Hepatocyte (in vitro differentiated cells): ENCODE measurements around the gene HLA-DRB5. TPM values are rescaled to one million over a fixed set of nuclear protein-coding genes. Genes with fewer than 3 reads are reported as not detected.
"Not testable (repeated sequence)": the region's sequence is repeated elsewhere in the genome, so short reads cannot be mapped to it uniquely, and the experiment has no call there.

Source experiments
- DNase-seq: peaks from one replicate; pipeline ENCODE4 v3.0.0-alpha.2; 2016; ENCODE audit warnings: low spot score
- H2AFZ ChIP-seq: fragments of 200-600 bp; sonication (generic); 2 replicates; pipeline ENCODE4 v1.6.0; 2016; ENCODE audit warnings: antibody characterized with exemption, mild to moderate bottlenecking
- H3K27ac ChIP-seq: fragments of 200-600 bp; sonication (generic); 2 replicates; pipeline ENCODE4 v1.5.1; 2016; ENCODE audit warnings: mild to moderate bottlenecking
- H3K27me3 ChIP-seq: fragments of 200-600 bp; sonication (generic); 2 replicates; pipeline ENCODE4 v1.6.1; 2016
- H3K36me3 ChIP-seq: fragments of 200-600 bp; sonication (generic); replicated peaks from 2 replicates; pipeline ENCODE4 v1.5.1; 2016; ENCODE audit warnings: low read depth; ENCODE audit not compliant: insufficient read depth
- H3K4me1 ChIP-seq: fragments of 200-600 bp; sonication (generic); 2 replicates; pipeline ENCODE4 v1.5.1; 2016; ENCODE audit warnings: mild to moderate bottlenecking, moderate library complexity; ENCODE audit not compliant: insufficient read depth
- H3K4me2 ChIP-seq: fragments of 200-600 bp; sonication (generic); 2 replicates; pipeline ENCODE4 v1.6.0; 2016
- H3K4me3 ChIP-seq: fragments of 200-600 bp; sonication (generic); 2 replicates; pipeline ENCODE4 v1.5.1; 2016; ENCODE audit warnings: mild to moderate bottlenecking
- H3K79me2 ChIP-seq: fragments of 200-600 bp; sonication (generic); 2 replicates; pipeline ENCODE4 v1.6.0; 2017; ENCODE audit warnings: mild to moderate bottlenecking
- H3K9me2 ChIP-seq: fragments of 200-600 bp; sonication (generic); replicated peaks from 2 replicates; pipeline ENCODE4 v1.6.0; 2017; ENCODE audit warnings: mild to moderate bottlenecking; ENCODE audit not compliant: insufficient read depth
- H3K9me3 ChIP-seq: fragments of 200-600 bp; sonication (generic); 2 replicates; pipeline ENCODE4 v1.5.1; 2016; ENCODE audit warnings: low read depth, mild to moderate bottlenecking
- H4K20me1 ChIP-seq: fragments of 200-600 bp; sonication (generic); 2 replicates; pipeline ENCODE4 v1.6.0; 2016; ENCODE audit warnings: mild to moderate bottlenecking; ENCODE audit not compliant: insufficient read depth, poor library complexity, severe bottlenecking
- CTCF ChIP-seq: fragments of 200-600 bp; sonication (generic); IDR thresholded peaks from 2 replicates; pipeline ENCODE4 v1.5.1; 2016; ENCODE audit warnings: antibody characterized with exemption, mild to moderate bottlenecking; ENCODE audit not compliant: poor library complexity
- EZH2 ChIP-seq: fragments of 200-600 bp; sonication (generic); IDR thresholded peaks from 2 replicates; pipeline ENCODE4 v1.6.1; 2016; ENCODE audit warnings: antibody characterized with exemption, mild to moderate bottlenecking, borderline replicate concordance
- EZH2phosphoT487 ChIP-seq: fragments of 200-600 bp; sonication (generic); IDR thresholded peaks from one replicate; pipeline ENCODE4 v1.6.1; 2018; ENCODE audit warnings: antibody characterized with exemption, mild to moderate bottlenecking, low read depth, moderate library complexity; ENCODE audit not compliant: unreplicated experiment, severe bottlenecking
- WGBS: methylation state at CpG from one replicate; pipeline ENCODE4 v1.1.6; 2016; ENCODE audit warnings: low lambda C conversion rate; ENCODE audit errors: missing lambda C conversion rate; 5-methylcytosine and 5-hydroxymethylcytosine counted together
- polyA plus RNA-seq: library from polyadenylated mRNA; unstranded; fragments of >200 nt; fragmentation: Nextera tagmentation; extraction: Ambion mirVana; gene quantifications from 2 replicates; pipeline ENCODE4 v1.2.1, GENCODE V29; 2016
- total RNA-seq: library from RNA; depleted of rRNA; stranded (reverse); fragments of >200 nt; gene quantifications from 2 replicates; pipeline ENCODE4 v1.2.3, GENCODE V29; 2014

HLA-DRB5 gene
- 9.7 and 11.9 TPM in 2 replicates for total RNA-seq
- 15.2 and 17.0 TPM in 2 replicates for polyA plus RNA-seq

GRCh38 chr6:32529697-32530430 is at the start of gene HLA-DRB5:
Gene HLA-DRB5, minus strand, starts transcription at chr6:32530287. Its CDS starts 63 bp downstream, at chr6:32530224.
- Histone ChIP-seq H3K27me3 (no peaks in the 10 kb centered on the region), H2AFZ (no peak within 1 kb of the TSS), H3K9me3 (no peaks in the 10 kb centered on the region), H3K4me3 (no peak within 1 kb of the TSS), H3K79me2 (no peaks in the 10 kb centered on the region), H3K36me3 (no peaks in the 10 kb centered on the region), H3K4me2 (no peak within 1 kb of the TSS), H3K9me2 (no peaks in the 10 kb centered on the region), H3K27ac (no peak within 1 kb of the TSS), H3K4me1 (no peaks in the 10 kb centered on the region), H4K20me1 (no peaks in the 10 kb centered on the region)
- TF ChIP-seq EZH2 (no peak), EZH2phosphoT487 (no peak), CTCF (no peak)
- DNase-seq = no peak
- WGBS = 75% methylated on average over 4 of the region's 4 CpGs

GRCh38 chr6:32578962-32579361 is 48.9 kb upstream of the HLA-DRB5 start:
- Histone ChIP-seq H3K4me1 (no peaks in the 10 kb centered on the region), H3K27ac (no peak overlapping the region)
- TF ChIP-seq CTCF = no peak
- no peak for TF ChIP-seq EZH2phosphoT487
- no peak for TF ChIP-seq EZH2

GRCh38 chr6:32577493-32577892 is 47.4 kb upstream of the HLA-DRB5 start:
- not testable (repeated sequence) for H3K4me3 ChIP-seq, H4K20me1 ChIP-seq, H3K9me2 ChIP-seq, H3K9me3 ChIP-seq, H3K36me3 ChIP-seq, H3K27ac ChIP-seq, H3K27me3 ChIP-seq, DNase-seq, H3K79me2 ChIP-seq, H3K4me1 ChIP-seq, H2AFZ ChIP-seq, H3K4me2 ChIP-seq
- 88% methylated on average over 5 of the region's 5 CpGs for WGBS

More at GRCh38 chr6:32578962-32579361, 48.9 kb upstream of the HLA-DRB5 start:
- Histone ChIP-seq H3K9me2 (no peaks in the 10 kb centered on the region), H3K36me3 (no peaks in the 10 kb centered on the region), H3K4me3 (no peak overlapping the region), H3K27me3 (no peaks in the 10 kb centered on the region), H3K4me2 (no peak overlapping the region), H3K79me2 (peaks cover 4% of the 10 kb centered on the region), H2AFZ (no peak overlapping the region), H4K20me1 (no peaks in the 10 kb centered on the region), H3K9me3 (no peaks in the 10 kb centered on the region)
- 89% methylated on average over 3 of the region's 3 CpGs for WGBS
- no peak for DNase-seq

- no peaks in the 10 kb centered on the region for H3K4me1 ChIP-seq
- no peak overlapping the region for H2AFZ ChIP-seq
- H3K4me3 ChIP-seq = no peak overlapping the region
- H3K9me3 ChIP-seq = no peaks in the 10 kb centered on the region
- H4K20me1 ChIP-seq = no peaks in the 10 kb centered on the region
- H3K27ac ChIP-seq = no peak overlapping the region
- H3K4me2 ChIP-seq = no peak overlapping the region
- no peaks in the 10 kb centered on the region for H3K27me3 ChIP-seq
- no peaks in the 10 kb centered on the region for H3K9me2 ChIP-seq
- no peaks in the 10 kb centered on the region for H3K79me2 ChIP-seq
- H3K36me3 ChIP-seq = no peaks in the 10 kb centered on the region
- 39% methylated on average over 1 of the region's 1 CpG for WGBS
- DNase-seq = no peak
- TF ChIP-seq EZH2 = no peak
- no peak for TF ChIP-seq CTCF
- TF ChIP-seq EZH2phosphoT487 = no peak
Observed at GRCh38 chr6:32576250-32576649, 46.2 kb upstream of the HLA-DRB5 start.
